ENCODE results near the gene FAM78A. TPM values are rescaled to one million over a fixed set of nuclear protein-coding genes. Genes with fewer than 3 reads are reported as not detected.

The FAM78A gene
- total and polyA plus RNA-seq, 7 donors = 4.3 to 17.6 (median 11.5) TPM

- peaks cover 7% of the 10 kb centered on the region for H3K4me1 ChIP-seq
- H3K27me3 ChIP-seq (ENCODE audit: insufficient read depth in 3 of 3, low read length in 2 of 3) = no peaks in the 10 kb centered on the region
- no peaks in the 10 kb centered on the region for H3K9me3 ChIP-seq
- no peak overlapping the region for H3K4me3 ChIP-seq
- TF ChIP-seq, protein P1, sequence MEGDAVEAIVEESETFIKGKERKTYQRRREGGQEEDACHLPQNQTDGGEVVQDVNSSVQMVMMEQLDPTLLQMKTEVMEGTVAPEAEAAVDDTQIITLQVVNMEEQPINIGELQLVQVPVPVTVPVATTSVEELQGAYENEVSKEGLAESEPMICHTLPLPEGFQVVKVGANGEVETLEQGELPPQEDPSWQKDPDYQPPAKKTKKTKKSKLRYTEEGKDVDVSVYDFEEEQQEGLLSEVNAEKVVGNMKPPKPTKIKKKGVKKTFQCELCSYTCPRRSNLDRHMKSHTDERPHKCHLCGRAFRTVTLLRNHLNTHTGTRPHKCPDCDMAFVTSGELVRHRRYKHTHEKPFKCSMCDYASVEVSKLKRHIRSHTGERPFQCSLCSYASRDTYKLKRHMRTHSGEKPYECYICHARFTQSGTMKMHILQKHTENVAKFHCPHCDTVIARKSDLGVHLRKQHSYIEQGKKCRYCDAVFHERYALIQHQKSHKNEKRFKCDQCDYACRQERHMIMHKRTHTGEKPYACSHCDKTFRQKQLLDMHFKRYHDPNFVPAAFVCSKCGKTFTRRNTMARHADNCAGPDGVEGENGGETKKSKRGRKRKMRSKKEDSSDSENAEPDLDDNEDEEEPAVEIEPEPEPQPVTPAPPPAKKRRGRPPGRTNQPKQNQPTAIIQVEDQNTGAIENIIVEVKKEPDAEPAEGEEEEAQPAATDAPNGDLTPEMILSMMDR (IDR thresholded peaks at IDR 0.05) = no peak
- ATAC-seq (no peak), DNase-seq (no peak)
- intact Hi-C loops (cut with DNase I) = no loop called here
- WGBS, 3 donors = 81 to 90% (median 89%) methylated on average over 3 of the region's 3 CpGs
- peaks cover 0 to 53% of the 10 kb centered on the region in 2 donors for H3K36me3 ChIP-seq (ENCODE audit: insufficient read depth in 1 of 2, low read depth in 1 of 2)
- no peak overlapping the region for H3K27ac ChIP-seq
Observed at GRCh38 chr9:131226226-131226625, 50.1 kb downstream of the FAM78A start.

GRCh38 chr9:131222460-131222859 lies 53.9 kb downstream of the FAM78A start:
- TF ChIP-seq, protein P1 (IDR thresholded peaks at IDR 0.05) = no peak
- Histone ChIP-seq H3K4me3 (no peak overlapping the region), H3K9me3 (no peaks in the 10 kb centered on the region), H3K27me3 (ENCODE audit: insufficient read depth in 3 of 3, low read length in 2 of 3) (no peaks in the 10 kb centered on the region), H3K4me1 (peaks cover 12% of the 10 kb centered on the region), H3K27ac (no peak overlapping the region), H3K36me3 (ENCODE audit: insufficient read depth in 1 of 2, low read depth in 1 of 2) (peaks cover 0 to 36% of the 10 kb centered on the region in 2 donors)
- intact Hi-C loops (cut with DNase I) = no loop called here
- ATAC-seq (no peak), DNase-seq (no peak)
- 92 to 95% (median 94%) methylated on average over 6 of the region's 6 CpGs for WGBS, 3 donors

- intact Hi-C loops (cut with DNase I) = no loop called here
- DNase-seq (no peak), ATAC-seq (no peak)
- WGBS, 3 donors = 84 to 88% (median 87%) methylated on average over 2 of the region's 2 CpGs
- peaks cover 10% of the 10 kb centered on the region for H3K4me1 ChIP-seq
- H3K9me3 ChIP-seq = no peaks in the 10 kb centered on the region
- peaks cover 2 to 36% of the 10 kb centered on the region in 2 donors for H3K36me3 ChIP-seq (ENCODE audit: insufficient read depth in 1 of 2, low read depth in 1 of 2)
- TF ChIP-seq, protein P1 (IDR thresholded peaks at IDR 0.05) = no peak
- no peaks in the 10 kb centered on the region for H3K27me3 ChIP-seq (ENCODE audit: insufficient read depth in 3 of 3, low read length in 2 of 3)
- H3K27ac ChIP-seq = no peak overlapping the region
- H3K4me3 ChIP-seq = no peak overlapping the region
Observed at GRCh38 chr9:131220485-131220884, 55.8 kb downstream of the FAM78A start.

DNA sequence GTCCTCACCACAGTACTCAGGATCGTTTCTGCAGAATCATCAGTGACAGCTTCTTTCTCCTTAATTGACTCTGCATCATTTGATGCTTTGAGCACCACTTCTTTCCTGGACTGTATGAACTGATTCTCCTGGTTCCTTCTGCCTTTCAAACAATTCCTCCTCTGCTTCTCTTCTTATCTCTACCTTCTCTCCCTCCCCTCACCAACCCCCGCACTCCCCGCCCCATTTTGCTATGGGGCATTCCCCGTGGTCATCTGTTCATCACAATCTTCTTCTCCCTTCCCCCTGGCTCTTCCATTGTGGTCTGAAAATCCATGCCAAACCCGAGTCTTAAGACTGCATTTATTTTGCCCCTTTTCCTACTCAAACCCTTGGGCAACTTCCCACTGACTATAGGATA lies 57.9 kb downstream of the FAM78A start:
- Histone ChIP-seq H3K9me3 (no peaks in the 10 kb centered on the region), H3K4me3 (no peak overlapping the region), H3K36me3 (ENCODE audit: insufficient read depth in 1 of 2, low read depth in 1 of 2) (peaks cover 3 to 20% of the 10 kb centered on the region in 2 donors), H3K4me1 (peaks cover 10% of the 10 kb centered on the region), H3K27ac (no peak overlapping the region), H3K27me3 (ENCODE audit: insufficient read depth in 3 of 3, low read length in 2 of 3) (no peaks in the 10 kb centered on the region)
- TF ChIP-seq, protein P1 (IDR thresholded peaks at IDR 0.05) = no peak
- DNase-seq (no peak), ATAC-seq (no peak)
- intact Hi-C loops (cut with DNase I) = no loop called here
- 83 to 91% (median 87%) methylated on average over 5 of the region's 5 CpGs for WGBS, 3 donors

GRCh38 chr9:131217331-131218031 lies 58.8 kb downstream of the FAM78A start:
- intact Hi-C loops (cut with DNase I) = no loop called here
- DNase-seq (no peak), ATAC-seq (peak; percentile 53 to 81 (median 72))
- H3K4me1 ChIP-seq = peaks cover 10% of the 10 kb centered on the region
- H3K9me3 ChIP-seq = no peaks in the 10 kb centered on the region
- TF ChIP-seq, protein P1 (IDR thresholded peaks at IDR 0.05) = no peak
- no peak overlapping the region for H3K27ac ChIP-seq
- no peaks in the 10 kb centered on the region for H3K27me3 ChIP-seq (ENCODE audit: insufficient read depth in 3 of 3, low read length in 2 of 3)
- H3K36me3 ChIP-seq (ENCODE audit: insufficient read depth in 1 of 2, low read depth in 1 of 2) = peaks cover 3 to 11% of the 10 kb centered on the region in 2 donors
- no peak overlapping the region for H3K4me3 ChIP-seq
- 34 to 45% (median 39%) methylated on average over 6 of the region's 6 CpGs for WGBS, 3 donors

Measured in psoas muscle (tissue), 8 donors.